Astrocyte (in vitro differentiated cells and primary cell): Measurements from ENCODE around the gene DNASE1L2. TPM values are rescaled to one million over a fixed set of nuclear protein-coding genes. Genes with fewer than 3 reads are reported as not detected.

Source experiments
- DNase-seq: peaks from one replicate; pipeline ENCODE4 v3.0.0-alpha.2; 2010; ENCODE audit warnings: low read depth
- FAIRE-seq: peaks from 2 replicates; lab custom pipeline; 2011; peaks lifted over from hg19 to GRCh38; lab: Jason Lieb, UNC
- H2AFZ ChIP-seq: 2 replicates; pipeline ENCODE4 v1.6.0; 2012; ENCODE audit warnings: low read depth, low read length, inconsistent platforms
- H3K27ac ChIP-seq: 2 replicates; pipeline ENCODE4 v1.5.1; 2011; ENCODE audit warnings: low read depth, low read length, inconsistent platforms
- H3K27me3 ChIP-seq: 2 replicates; pipeline ENCODE4 v1.6.0; 2011; ENCODE audit warnings: low read length, inconsistent platforms; ENCODE audit not compliant: insufficient read depth
- H3K36me3 ChIP-seq: 2 replicates; pipeline ENCODE4 v1.5.1; 2011; ENCODE audit warnings: low read length, inconsistent platforms; ENCODE audit not compliant: insufficient read depth
- H3K4me1 ChIP-seq: 2 replicates; pipeline ENCODE4 v1.5.1; 2011; ENCODE audit warnings: low read length, inconsistent platforms; ENCODE audit not compliant: insufficient read depth
- H3K4me2 ChIP-seq: 2 replicates; pipeline ENCODE4 v1.6.0; 2012; ENCODE audit warnings: low read length, inconsistent platforms
- H3K4me3 ChIP-seq: 2 replicates; pipeline ENCODE4 v1.5.1; 2011; ENCODE audit warnings: low read depth, mild to moderate bottlenecking, low read length, inconsistent platforms; ENCODE audit not compliant: insufficient read depth
- H3K79me2 ChIP-seq: 2 replicates; pipeline ENCODE4 v1.6.0; 2012; ENCODE audit warnings: mild to moderate bottlenecking, low read length, inconsistent platforms; ENCODE audit not compliant: insufficient read depth
- H3K9ac ChIP-seq: 2 replicates; pipeline ENCODE4 v1.6.0; 2012; ENCODE audit warnings: mild to moderate bottlenecking, low read length, inconsistent platforms
- H3K9me3 ChIP-seq: 2 replicates; pipeline ENCODE4 v1.5.1; 2012; ENCODE audit warnings: low read depth, mild to moderate bottlenecking, low read length, inconsistent platforms; ENCODE audit not compliant: insufficient read depth
- H4K20me1 ChIP-seq: 2 replicates; pipeline ENCODE4 v1.6.0; 2012; ENCODE audit warnings: low read length, inconsistent platforms; ENCODE audit not compliant: insufficient read depth
- H3K27ac Mint-ChIP-seq: one replicate; pipeline ENCODE4 v1.8.0; 2021; ENCODE audit warnings: mild to moderate bottlenecking, mixed read lengths; ENCODE audit not compliant: unreplicated experiment
- H3K27me3 Mint-ChIP-seq: one replicate; pipeline ENCODE4 v1.8.0; 2021; ENCODE audit warnings: low read depth, mixed read lengths; ENCODE audit not compliant: unreplicated experiment
- H3K36me3 Mint-ChIP-seq: one replicate; pipeline ENCODE4 v1.8.0; 2021; ENCODE audit warnings: low read depth, mixed read lengths; ENCODE audit not compliant: unreplicated experiment
- H3K4me1 Mint-ChIP-seq: one replicate; pipeline ENCODE4 v1.8.0; 2021; ENCODE audit warnings: low read depth, mixed read lengths; ENCODE audit not compliant: unreplicated experiment
- H3K4me3 Mint-ChIP-seq: one replicate; pipeline ENCODE4 v1.8.0; 2021; ENCODE audit warnings: mild to moderate bottlenecking, moderate library complexity, mixed read lengths; ENCODE audit not compliant: unreplicated experiment
- H3K9me3 Mint-ChIP-seq: one replicate; pipeline ENCODE4 v1.8.0; 2021; ENCODE audit warnings: mild to moderate bottlenecking, mixed read lengths; ENCODE audit not compliant: unreplicated experiment
- EZH2 ChIP-seq: IDR thresholded peaks from 2 replicates; pipeline ENCODE4 v1.6.1; 2012; ENCODE audit warnings: mild to moderate bottlenecking, low read length, inconsistent platforms; ENCODE audit not compliant: insufficient read depth
- total RNA-seq: library from RNA; stranded (reverse); gene quantifications from 2 replicates; pipeline ENCODE4 v1.2.1, GENCODE V29; 2021
- TF ChIP-seq, protein P1 (sequence below): IDR thresholded peaks from 2 replicates; pipeline ENCODE4 v1.5.1; 2011; ENCODE audit warnings: low read depth, mild to moderate bottlenecking, inconsistent platforms, low read length, moderate library complexity; ENCODE audit not compliant: insufficient read depth

DNASE1L2 gene
- total RNA-seq, 1 donor from 2014 or later = 1.3 TPM

DNA sequence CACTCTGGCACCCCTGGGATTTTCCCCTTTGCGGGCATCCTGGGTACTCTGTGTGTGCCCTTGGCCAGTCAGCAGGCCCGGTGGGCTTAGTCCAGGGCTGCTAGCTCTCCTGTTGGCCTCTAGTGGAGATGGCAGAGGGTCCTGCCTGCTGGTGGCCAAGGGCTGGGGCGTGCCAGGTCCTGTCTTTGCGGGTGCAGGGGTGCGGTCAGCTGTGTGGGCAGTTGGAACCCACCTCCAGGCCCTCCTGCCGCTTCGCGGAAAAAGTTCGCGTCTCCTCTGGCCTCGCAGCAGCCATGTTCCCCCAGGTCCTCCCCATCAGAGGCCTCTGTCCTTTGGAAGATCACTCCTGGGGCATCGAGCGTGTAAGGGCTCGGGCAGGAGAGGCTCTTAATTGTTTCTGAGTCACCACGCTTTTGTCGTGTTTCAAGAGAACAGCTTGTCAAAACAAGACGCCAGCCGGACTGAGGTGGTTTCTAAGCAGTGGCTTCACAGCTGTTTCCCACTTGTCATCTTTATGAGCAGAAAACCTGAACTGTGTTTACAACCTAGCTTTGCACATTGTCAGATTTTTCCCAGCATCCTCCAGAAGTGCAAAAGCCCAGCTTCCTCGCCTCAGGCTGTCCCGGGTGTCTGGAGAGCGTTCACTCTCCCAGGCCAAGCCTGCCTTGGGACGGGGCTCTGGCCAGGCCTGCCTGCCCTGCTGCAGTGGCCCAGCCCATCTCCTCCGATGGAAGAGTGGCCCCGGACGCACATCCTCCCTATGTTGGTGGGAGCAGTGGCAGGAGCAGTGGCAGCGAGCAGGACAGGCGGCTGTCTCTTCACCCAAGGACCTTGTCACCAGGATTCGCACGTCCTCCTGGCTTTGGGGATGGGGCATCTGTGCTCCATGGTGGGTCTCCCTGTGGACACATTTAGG, 5.0 kb upstream of the DNASE1L2 start:
- Mint-ChIP-seq H3K4me3 (no peak overlapping the region), H3K4me1 (peaks cover 2% of the 10 kb centered on the region), H3K27ac (no peak overlapping the region), H3K36me3 (peaks cover 4% of the 10 kb centered on the region), H3K27me3 (no peaks in the 10 kb centered on the region), H3K9me3 (no peaks in the 10 kb centered on the region)
- DNase-seq (no peak), FAIRE-seq (no peak)
- peaks cover 4% of the 10 kb centered on the region for H3K36me3 ChIP-seq
- no peak overlapping the region for H3K27ac ChIP-seq
- H3K27me3 ChIP-seq = no peaks in the 10 kb centered on the region
- H3K79me2 ChIP-seq = peaks cover 25% of the 10 kb centered on the region
- H3K9me3 ChIP-seq = no peaks in the 10 kb centered on the region
- TF ChIP-seq EZH2 = no peak
- TF ChIP-seq, protein P1, sequence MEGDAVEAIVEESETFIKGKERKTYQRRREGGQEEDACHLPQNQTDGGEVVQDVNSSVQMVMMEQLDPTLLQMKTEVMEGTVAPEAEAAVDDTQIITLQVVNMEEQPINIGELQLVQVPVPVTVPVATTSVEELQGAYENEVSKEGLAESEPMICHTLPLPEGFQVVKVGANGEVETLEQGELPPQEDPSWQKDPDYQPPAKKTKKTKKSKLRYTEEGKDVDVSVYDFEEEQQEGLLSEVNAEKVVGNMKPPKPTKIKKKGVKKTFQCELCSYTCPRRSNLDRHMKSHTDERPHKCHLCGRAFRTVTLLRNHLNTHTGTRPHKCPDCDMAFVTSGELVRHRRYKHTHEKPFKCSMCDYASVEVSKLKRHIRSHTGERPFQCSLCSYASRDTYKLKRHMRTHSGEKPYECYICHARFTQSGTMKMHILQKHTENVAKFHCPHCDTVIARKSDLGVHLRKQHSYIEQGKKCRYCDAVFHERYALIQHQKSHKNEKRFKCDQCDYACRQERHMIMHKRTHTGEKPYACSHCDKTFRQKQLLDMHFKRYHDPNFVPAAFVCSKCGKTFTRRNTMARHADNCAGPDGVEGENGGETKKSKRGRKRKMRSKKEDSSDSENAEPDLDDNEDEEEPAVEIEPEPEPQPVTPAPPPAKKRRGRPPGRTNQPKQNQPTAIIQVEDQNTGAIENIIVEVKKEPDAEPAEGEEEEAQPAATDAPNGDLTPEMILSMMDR = no peak
- no peak overlapping the region for H3K4me2 ChIP-seq
- no peak overlapping the region for H3K4me3 ChIP-seq
- no peak overlapping the region for H3K9ac ChIP-seq
- H4K20me1 ChIP-seq = peaks cover 62% of the 10 kb centered on the region
- no peak overlapping the region for H2AFZ ChIP-seq
- peaks cover 5% of the 10 kb centered on the region for H3K4me1 ChIP-seq

DNA sequence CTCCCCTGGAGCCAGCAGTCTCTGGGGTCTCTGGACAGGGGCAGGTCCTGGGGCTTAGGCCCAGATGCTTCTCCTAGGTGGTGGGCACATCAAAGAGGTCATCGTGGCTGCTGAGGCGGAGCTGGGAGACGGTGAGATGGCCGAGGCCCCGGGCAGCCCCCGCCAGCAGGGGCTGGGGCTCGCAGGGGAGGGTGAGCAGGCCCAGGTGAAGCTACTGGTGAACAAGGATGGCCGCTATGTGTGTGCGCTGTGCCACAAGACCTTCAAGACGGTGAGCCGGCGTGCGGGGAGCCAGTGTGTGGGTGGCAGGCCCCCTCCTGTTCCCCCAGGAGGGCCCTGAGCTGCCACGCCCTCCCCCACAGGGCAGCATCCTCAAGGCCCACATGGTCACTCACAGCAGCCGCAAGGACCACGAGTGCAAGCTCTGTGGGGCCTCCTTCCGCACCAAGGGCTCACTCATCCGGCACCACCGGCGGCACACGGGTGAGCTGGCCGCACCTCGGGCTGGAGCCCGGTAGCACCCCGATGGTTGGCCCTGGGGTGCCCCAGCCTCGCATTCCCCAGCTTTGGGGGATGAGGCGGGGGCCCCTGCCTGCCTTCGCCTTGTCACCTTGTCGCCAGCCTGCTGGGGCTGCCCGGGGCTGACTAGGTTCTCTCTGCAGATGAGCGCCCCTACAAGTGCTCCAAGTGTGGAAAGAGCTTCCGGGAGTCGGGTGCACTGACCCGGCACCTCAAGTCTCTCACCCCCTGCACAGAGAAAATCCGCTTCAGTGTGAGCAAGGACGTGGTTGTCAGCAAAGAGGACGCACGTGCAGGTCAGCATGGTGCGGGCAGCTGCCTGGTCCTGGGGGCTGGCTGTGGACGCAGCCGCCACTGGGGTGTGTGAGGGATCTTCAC, 3.9 kb upstream of the DNASE1L2 start:
- peaks cover 4% of the 10 kb centered on the region for H3K36me3 ChIP-seq
- H3K9me3 ChIP-seq = no peaks in the 10 kb centered on the region
- no peak overlapping the region for H3K4me2 ChIP-seq
- H3K79me2 ChIP-seq = peaks cover 15% of the 10 kb centered on the region
- peaks cover 10% of the 10 kb centered on the region for H3K4me1 ChIP-seq
- Mint-ChIP-seq H3K9me3 (no peaks in the 10 kb centered on the region), H3K4me1 (no peaks in the 10 kb centered on the region), H3K27me3 (no peaks in the 10 kb centered on the region), H3K36me3 (peaks cover 2% of the 10 kb centered on the region), H3K27ac (no peak overlapping the region), H3K4me3 (no peak overlapping the region)
- DNase-seq (no peak), FAIRE-seq (no peak)
- TF ChIP-seq, protein P1 = no peak
- TF ChIP-seq EZH2 = no peak
- no peak overlapping the region for H2AFZ ChIP-seq
- no peaks in the 10 kb centered on the region for H3K27me3 ChIP-seq
- no peak overlapping the region for H3K4me3 ChIP-seq
- no peak overlapping the region for H3K27ac ChIP-seq
- H4K20me1 ChIP-seq = peaks cover 56% of the 10 kb centered on the region
- H3K9ac ChIP-seq = no peak overlapping the region
